ENCODE data around the gene SUPT20HL2. TPM values are rescaled to one million over a fixed set of nuclear protein-coding genes. Genes with fewer than 3 reads are reported as not detected.
"Not testable (repeated sequence)": the region's sequence is repeated elsewhere in the genome, so short reads cannot be mapped to it uniquely, and the experiment has no call there.

Gene SUPT20HL2
- total RNA-seq: not detected

DNA sequence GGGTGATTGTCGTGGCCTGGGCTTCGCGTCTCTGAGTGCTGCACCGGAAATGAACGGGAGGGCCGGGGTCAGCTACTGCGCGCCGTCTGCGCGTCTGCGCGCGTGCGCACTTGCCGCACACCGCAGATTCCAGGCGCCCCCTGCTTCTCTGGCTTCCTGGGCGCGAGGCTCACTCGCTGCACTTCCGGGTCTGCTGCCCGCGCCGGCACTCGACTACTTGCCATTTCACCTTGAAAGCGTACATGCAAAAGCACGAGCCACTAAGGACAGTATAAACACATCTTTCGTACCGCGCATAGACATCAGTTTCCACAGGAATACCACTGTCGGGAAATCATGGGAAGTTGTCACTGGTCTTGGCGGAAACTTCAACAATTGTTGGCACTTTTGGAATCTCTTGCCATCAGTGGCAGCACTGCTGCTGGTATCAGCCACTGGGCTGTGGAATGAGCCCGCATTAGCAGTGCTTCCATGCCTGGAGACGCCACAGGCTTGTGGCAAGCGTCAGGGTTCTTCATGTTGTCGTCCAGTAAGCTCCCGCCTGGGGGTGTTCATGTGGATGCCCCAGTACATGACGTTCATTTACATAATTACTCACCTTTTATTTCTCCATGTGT lies at the start of gene SUPT20HL2:
SUPT20HL2 (minus strand) TSS at position 51 of the 617 bp plus-strand sequence. CDS start 754 bp downstream, outside the sequence.
- DNase-seq: no peak
- in situ Hi-C loops (cut with MboI; ENCODE audit: low pct_ligation_motif_present in 1 of 4, low pct_unique_long_range_greater_than_20kb in 1 of 4, low sequenced_read_pairs in 3 of 4) (no loop called here), intact Hi-C loops (cut with DNase I; ENCODE audit: low total_unique reads) (no loop called here)
- Histone ChIP-seq H3K36me3 (no peaks in the 10 kb centered on the region), H3K27ac (no peak within 1 kb of the TSS), H3K4me1 (no peaks in the 10 kb centered on the region), H3K4me3 (no peak within 1 kb of the TSS), H3K9me3 (no peaks in the 10 kb centered on the region), H3K27me3 (no peaks in the 10 kb centered on the region)
- TF ChIP-seq, protein P1, sequence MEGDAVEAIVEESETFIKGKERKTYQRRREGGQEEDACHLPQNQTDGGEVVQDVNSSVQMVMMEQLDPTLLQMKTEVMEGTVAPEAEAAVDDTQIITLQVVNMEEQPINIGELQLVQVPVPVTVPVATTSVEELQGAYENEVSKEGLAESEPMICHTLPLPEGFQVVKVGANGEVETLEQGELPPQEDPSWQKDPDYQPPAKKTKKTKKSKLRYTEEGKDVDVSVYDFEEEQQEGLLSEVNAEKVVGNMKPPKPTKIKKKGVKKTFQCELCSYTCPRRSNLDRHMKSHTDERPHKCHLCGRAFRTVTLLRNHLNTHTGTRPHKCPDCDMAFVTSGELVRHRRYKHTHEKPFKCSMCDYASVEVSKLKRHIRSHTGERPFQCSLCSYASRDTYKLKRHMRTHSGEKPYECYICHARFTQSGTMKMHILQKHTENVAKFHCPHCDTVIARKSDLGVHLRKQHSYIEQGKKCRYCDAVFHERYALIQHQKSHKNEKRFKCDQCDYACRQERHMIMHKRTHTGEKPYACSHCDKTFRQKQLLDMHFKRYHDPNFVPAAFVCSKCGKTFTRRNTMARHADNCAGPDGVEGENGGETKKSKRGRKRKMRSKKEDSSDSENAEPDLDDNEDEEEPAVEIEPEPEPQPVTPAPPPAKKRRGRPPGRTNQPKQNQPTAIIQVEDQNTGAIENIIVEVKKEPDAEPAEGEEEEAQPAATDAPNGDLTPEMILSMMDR (IDR thresholded peaks at IDR 0.05): no peak
- no peak for TF ChIP-seq EP300 (IDR thresholded peaks at IDR 0.05; ENCODE audit: low read depth)
- no peak for TF ChIP-seq POLR2A (IDR thresholded peaks at IDR 0.05)
- TF ChIP-seq POLR2AphosphoS5 (IDR thresholded peaks at IDR 0.05): no peak
- WGBS, 2 donors (ENCODE audit: low coverage in 1 of 2): 90% methylated on average over 39 of the region's 39 CpGs; no CpG with 5 or more reads in 1 of the 2 donors

DNA sequence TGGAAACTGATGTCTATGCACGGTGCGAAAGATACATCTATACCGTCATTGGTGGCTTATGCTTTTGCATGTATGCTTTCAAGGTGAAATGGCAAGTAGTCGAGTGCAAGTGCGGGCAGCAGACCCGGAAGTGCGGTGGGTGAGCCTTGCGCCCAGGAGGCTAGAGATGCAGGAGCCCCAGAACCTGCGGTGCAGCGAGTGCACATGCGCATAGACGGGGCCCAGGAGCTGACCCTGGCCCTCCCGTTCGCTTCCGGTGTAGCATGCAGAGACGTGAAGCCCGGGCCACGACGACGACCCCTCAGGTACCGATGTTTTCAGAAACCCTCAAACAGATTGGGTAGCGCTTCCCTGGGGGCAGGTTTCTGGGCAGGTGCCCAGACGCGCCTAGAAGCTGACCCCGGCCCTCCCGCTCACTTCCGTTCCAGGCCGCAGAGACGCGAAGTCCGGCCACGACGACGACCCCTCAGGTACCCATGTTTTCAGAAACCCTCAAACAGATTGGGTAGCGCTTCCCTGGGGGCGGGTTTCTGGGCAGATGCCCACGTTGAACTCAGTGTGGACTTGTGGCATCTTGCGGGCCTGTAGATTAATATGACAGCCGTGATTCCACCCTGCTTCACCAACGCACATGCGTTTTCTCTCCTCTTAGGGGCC lies 48.3 kb upstream of the SUPT20HL2 start:
- H3K27ac ChIP-seq; H3K9me3 ChIP-seq; H3K4me1 ChIP-seq; intact Hi-C loops (cut with DNase I; ENCODE audit: low total_unique reads); in situ Hi-C loops (cut with MboI; ENCODE audit: low pct_ligation_motif_present in 1 of 4, low pct_unique_long_range_greater_than_20kb in 1 of 4, low sequenced_read_pairs in 3 of 4); DNase-seq; H3K27me3 ChIP-seq; H3K4me3 ChIP-seq; H3K36me3 ChIP-seq: not testable (repeated sequence)
- WGBS, 2 donors (ENCODE audit: low coverage in 1 of 2): 94% methylated on average over 40 of the region's 41 CpGs; no CpG with 5 or more reads in 1 of the 2 donors

DNA sequence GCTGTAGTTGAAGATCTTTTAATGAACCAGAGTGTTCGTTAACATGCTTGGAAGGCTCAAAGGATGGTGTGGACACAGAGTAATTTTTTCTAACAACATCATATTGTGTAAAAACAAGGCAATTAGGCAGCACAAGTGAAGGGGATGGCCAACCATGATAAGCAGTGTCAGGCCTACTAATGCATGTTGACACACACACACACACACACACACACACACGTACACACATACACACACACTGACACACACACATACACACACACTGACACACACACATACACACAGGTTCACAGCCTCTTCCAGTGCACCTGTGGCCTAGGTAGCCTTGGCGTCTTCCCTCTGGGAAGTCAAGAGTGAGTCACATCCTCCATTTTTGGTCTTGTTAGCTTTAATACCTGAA lies 46.4 kb upstream of the SUPT20HL2 start, which contains the start of gene SUPT20HL1:
SUPT20HL1 (plus strand) TSS at position 368 of the 400 bp plus-strand sequence. CDS start 2,122 bp downstream, outside the sequence.
- WGBS, 2 donors (ENCODE audit: low coverage in 1 of 2): 70% methylated on average over 3 of the region's 3 CpGs; no CpG with 5 or more reads in 1 of the 2 donors
- Histone ChIP-seq H3K27me3 (no peaks in the 10 kb centered on the region), H3K9me3 (no peaks in the 10 kb centered on the region), H3K27ac (no peak within 1 kb of the TSS), H3K36me3 (no peaks in the 10 kb centered on the region), H3K4me3 (no peak within 1 kb of the TSS), H3K4me1 (no peaks in the 10 kb centered on the region)
- DNase-seq: no peak
- TF ChIP-seq POLR2AphosphoS5 (IDR thresholded peaks at IDR 0.05): no peak
- TF ChIP-seq EP300 (IDR thresholded peaks at IDR 0.05; ENCODE audit: low read depth): no peak
- no peak for TF ChIP-seq POLR2A (IDR thresholded peaks at IDR 0.05)
- TF ChIP-seq, protein P1 (IDR thresholded peaks at IDR 0.05): no peak
- intact Hi-C loops (cut with DNase I; ENCODE audit: low total_unique reads) (no loop called here), in situ Hi-C loops (cut with MboI; ENCODE audit: low pct_ligation_motif_present in 1 of 4, low pct_unique_long_range_greater_than_20kb in 1 of 4, low sequenced_read_pairs in 3 of 4) (no loop called here)

DNA sequence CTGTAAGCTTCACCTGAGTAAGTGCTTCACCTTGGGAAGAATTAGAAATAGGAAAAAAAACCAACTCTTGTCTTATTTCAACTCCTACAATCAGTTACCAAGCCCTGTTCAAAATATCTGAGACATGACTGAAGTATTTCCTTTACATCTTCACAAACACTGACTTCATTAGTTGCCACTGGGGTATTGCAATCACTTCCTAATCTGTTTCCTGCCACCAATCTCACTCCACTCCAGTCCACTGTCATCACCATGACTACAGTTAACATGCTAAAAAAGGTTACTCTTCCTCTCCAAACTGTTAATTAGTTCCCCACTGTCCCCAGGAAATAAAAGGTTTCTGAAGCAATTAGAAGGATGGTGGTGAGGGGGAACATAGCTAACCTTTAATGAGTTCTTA lies 43.2 kb upstream of the SUPT20HL2 start:
- Histone ChIP-seq H3K9me3 (no peaks in the 10 kb centered on the region), H3K4me1 (no peaks in the 10 kb centered on the region), H3K36me3 (no peaks in the 10 kb centered on the region), H3K27ac (no peak overlapping the region), H3K4me3 (no peak overlapping the region), H3K27me3 (no peaks in the 10 kb centered on the region)
- in situ Hi-C loops (cut with MboI; ENCODE audit: low pct_ligation_motif_present in 1 of 4, low pct_unique_long_range_greater_than_20kb in 1 of 4, low sequenced_read_pairs in 3 of 4): no loop called here
- DNase-seq: no peak
- intact Hi-C loops (cut with DNase I; ENCODE audit: low total_unique reads): no loop called here
- no peak for TF ChIP-seq POLR2A (IDR thresholded peaks at IDR 0.05)
- no peak for TF ChIP-seq POLR2AphosphoS5 (IDR thresholded peaks at IDR 0.05)
- no peak for TF ChIP-seq EP300 (IDR thresholded peaks at IDR 0.05; ENCODE audit: low read depth)
- TF ChIP-seq, protein P1 (IDR thresholded peaks at IDR 0.05): no peak

All from transverse colon (tissue), 4 donors.